DMS153 treated with DMSO at 0.1 percent for 48 hours (cell line): ENCODE data around the gene CEACAM6.
"Not testable (repeated sequence)": the region's sequence is repeated elsewhere in the genome, so short reads cannot be mapped to it uniquely, and the experiment has no call there.

Source experiments
- DNase-seq: peaks from one replicate; lab custom pipeline; 2025; ENCODE audit not compliant: unreplicated experiment; lab: John Stamatoyannopoulos, UW

CEACAM6 gene

DNA sequence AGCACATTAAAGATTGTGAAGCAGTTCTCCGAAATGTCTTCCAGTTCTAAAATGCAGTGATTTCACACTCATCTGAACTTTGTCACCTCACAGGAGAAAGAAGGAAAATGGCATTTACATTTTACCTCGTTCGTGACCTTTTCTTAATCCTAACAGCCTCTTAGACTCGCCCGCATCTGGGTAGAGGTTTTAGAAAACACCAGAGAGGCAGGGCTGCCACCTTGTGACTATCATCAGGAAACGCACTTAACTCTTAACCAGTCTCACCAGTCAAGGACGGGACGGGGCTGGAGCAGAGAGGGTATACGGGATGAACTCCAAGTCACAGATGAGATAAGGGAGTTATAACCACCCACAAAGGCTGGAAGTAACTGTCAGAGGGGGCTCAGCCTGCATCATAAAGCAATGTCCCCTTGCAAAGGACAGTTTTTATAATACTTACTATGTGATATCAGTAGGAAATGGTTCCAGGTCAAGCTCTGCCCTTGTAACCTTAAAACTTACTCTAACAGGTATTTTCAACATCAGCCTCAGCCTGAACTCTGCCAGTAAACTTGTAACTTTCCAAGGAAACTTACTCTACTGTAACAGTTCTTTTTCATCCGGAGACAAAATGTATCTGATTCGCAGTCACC is 8.6 kb upstream of the CEACAM6 start:
- peak; percentile 88 for DNase-seq

DNA sequence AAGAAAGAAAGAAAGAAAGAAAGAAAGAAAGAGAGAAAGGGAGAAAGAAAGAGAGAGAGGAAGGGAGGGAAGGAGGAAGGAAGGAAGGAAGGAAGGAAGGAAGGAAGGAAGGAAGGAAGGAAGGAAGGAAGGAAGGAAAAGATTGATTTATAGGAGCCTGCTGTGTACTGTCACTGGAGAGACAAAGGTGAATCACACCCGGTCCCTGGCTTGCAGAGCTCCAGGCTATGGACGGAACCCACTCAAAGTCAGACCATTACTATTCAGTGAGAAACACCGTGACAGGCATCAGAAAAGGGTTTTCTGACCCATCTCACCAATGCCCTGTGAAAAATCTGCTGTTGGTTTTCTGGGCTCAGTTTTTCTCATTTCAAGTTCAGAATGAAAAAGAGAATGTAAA is 7.3 kb upstream of the CEACAM6 start:
- no peak for DNase-seq

DNA sequence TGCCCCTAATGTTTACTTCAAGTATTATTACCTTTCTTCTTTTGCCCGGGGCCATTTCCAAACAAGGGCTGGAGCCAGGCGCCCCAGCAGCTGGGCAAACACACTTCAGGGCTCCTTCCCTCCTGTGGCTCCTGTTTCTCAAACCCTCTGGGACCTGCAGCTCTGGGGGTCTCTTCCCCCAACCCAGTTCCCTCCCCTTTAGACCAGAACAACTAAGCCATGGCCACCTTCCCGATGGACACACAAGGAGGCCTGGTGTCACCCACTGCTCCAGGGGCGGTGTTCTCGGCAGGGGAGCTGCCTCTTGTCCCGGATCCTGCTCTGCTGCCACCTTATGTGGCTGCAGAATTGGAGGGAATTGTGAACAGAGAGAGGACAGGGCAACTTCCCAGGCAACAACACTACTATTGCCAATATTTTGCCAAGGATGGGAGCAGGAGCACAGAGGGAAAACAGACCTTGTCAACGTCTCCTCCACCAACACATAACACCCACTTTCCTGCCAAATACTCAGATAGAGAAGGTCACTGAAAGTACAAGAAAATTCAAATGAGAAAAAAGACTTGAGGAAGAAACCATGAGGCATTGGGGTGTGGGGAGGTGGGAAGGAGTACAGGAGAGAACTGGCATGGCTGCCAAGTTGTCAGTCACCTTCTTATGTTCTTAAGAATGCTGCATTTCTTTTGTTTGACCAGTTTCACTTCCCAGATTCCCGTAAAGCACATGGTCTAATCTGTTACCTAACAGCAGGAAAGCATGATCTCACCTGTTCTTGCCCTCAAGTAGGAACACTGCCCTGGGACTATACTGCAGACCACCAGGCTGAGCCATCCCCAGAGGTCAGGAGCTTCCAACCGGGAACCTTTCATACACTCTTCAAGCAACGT is 4.8 kb upstream of the CEACAM6 start:
- DNase-seq = not testable (repeated sequence)

DNA sequence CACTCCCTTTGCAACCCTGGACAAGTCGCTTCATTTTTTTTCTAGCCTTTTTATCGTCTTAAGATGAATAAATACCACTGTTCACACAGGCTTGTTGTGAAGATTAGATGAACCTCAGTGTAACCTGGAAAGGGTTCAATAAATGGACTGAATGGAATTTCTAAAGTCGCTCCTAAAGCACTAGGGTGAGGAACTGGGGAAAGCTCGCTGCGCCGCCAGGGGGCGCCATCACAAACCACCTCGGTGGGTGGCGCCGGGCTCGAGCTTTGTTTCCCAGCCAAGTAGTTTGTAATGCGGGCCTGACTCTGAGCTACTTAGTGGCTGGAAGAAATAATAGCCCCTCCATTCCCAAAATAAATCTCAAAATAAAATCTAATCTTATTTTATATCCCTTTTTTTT is 2.2 kb upstream of the CEACAM6 start:
- DNase-seq = peak; percentile 25

DNA sequence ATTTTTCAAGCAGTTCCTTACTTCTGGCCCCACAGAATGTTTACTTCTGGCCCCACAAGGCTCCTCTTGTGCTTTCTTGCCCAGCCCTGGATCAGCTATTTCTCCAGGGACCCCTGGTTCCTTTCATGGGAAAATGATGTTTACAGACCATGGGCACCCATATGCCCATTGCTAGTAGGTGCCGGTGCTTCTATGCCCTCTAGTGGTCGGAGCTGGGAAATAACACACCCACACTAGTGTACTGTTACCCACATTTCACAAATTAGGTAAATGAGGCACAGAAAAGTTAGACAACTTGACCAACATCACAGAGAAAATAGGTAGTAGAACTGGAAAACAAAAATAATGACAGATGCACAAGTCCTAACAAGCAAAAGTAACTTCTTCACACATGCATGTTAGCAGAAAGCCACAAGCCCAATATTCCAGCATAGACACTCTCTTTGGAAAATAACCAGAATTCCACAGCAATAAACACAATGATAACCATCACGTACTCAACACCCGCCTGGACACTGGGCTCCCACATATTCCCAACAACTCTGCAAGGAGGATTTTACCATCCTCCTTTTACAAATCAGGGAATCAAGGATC is 1.3 kb upstream of the CEACAM6 start:
- peak; percentile 46 for DNase-seq

DNA sequence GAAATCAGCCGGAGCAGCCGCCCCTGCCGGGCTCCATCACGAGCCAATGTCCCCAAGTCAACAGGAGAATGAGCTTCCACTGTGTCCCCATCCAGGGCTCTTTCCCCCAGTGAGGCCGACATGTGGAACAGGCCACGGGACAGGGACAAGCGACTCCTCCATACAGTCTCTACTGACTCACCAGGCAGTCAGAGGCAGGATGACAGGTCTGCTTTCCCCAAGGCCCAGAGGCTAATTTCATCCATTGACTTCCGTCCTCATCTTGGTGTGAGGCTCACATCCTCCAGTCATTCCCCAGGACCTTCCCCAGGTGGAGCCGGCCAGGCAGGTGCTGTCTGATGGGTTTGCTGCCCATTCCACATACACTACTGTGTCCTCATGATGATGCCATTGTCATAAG is 3.5 kb downstream of the CEACAM6 start:
- no peak for DNase-seq

DNA sequence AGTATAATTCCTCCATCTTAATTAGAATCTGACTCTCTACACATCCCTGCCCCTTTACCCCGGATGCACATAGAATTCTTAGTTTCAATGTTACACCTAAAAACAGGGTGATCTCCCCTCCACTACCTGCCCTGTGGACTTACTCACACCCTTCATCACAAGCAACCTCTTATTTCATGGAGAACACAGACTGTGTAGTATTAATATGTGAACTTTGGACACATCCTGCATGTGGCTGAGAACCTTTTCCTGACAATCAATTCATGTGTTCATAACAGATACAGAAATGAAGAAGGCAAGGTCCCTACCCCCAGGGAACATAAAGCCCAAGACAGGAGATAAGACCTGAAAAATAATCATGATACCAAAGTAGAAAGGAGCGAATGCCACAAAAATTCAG is 11.8 kb downstream of the CEACAM6 start:
- DNase-seq = no peak

DNA sequence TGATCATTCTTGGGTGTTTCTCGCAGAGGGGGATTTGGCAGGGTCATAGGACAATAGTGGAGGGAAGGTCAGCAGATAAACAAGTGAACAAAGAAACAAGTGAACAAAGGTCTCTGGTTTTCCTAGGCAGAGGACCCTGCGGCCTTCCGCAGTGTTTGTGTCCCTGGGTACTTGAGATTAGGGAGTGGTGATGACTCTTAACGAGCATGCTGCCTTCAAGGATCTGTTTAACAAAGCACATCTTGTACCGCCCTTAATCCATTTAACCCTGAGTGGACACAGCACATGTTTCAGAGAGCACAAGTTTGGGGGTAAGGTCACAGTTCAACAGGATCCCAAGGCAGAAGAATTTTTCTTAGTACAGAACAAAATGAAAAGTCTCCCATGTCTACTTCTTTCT is 12.8 kb downstream of the CEACAM6 start:
- DNase-seq = not testable (repeated sequence)

DNA sequence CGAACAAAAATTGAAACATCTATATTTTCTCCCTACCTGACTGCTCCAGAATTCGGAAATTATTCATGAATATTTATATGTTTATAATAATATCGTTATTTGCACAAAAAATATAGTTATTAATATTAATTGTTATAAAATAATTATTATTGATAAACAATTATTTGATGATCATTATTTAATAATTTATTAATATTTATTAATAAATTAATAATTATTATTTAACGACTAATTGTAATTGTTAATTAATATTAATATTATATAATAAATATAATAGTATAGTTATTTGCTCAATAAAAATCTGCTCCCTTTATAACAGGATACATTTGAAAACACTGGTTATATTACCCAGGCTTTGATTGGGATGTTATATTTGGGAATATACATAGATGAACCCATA is 14.3 kb downstream of the CEACAM6 start:
- DNase-seq = no peak

DNA sequence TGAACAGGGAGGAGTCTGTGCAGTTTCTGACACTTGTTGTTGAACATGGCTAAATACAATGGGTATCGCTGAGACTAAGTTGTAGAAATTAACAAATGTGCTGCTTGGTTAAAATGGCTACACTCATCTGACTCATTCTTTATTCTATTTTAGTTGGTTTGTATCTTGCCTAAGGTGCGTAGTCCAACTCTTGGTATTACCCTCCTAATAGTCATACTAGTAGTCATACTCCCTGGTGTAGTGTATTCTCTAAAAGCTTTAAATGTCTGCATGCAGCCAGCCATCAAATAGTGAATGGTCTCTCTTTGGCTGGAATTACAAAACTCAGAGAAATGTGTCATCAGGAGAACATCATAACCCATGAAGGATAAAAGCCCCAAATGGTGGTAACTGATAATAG is 16.1 kb downstream of the CEACAM6 start:
- no peak for DNase-seq

DNA sequence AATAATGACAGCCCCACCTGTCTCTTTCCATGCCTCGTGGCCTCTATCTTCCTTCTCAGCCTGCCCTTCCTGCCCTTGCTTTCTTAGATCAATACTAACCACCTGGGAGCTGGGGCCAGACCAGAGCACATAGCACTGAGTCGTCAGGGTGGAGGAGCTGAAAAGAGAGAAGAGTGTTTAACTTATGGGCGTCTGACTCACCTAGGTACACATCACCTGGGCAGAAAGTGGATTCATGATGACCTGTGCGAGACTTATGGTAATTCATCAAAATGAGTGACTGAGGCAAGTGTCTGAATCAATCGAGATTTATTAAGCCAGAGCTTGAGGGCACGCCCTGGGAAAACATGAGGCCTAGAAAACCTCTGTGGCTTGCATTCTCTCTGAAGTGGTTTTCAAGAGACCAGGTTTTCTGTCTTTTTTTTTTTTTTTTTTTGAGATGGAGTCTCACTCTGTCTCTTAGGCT is 19.2 kb downstream of the CEACAM6 start:
- DNase-seq = peak; percentile 98

DNA sequence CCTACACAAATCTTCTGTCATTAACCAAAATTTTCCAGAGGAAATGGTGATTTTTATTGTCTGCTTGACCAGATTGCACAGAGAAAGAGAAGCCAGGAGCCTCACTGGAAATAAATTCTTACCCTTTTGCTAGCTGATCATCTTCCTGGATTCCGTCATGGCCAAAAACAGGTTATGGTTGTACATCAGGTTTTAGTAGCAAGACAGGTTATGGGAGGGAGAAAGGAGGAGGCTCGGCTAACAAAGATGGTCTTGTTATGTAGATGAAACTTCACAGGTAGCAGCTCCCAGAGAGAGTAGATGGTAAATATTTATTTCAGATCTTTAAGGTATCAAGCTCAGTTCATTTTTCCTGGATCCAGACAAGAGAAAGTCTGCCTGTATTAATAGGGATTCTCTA is 21.4 kb downstream of the CEACAM6 start:
- DNase-seq = no peak

DNA sequence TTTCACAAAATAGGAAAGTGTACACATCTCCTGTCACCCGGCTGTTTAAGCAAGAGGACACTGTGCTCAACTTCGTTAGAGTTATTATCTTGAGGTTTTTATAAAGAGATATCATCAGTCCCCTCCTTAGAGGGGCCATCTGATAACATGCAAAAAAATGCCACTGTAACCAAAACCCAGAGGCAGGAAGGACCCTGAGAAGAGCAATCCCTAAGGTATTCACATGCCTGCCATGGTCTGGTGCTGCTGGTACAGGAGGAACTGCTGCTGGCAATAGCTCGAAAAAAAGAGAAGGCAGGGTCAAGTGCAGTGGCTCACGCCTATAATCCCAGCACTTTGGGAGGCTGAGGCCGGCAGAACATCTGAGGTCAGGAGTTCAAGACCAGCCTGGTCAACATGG is 28.3 kb downstream of the CEACAM6 start:
- no peak for DNase-seq

DNA sequence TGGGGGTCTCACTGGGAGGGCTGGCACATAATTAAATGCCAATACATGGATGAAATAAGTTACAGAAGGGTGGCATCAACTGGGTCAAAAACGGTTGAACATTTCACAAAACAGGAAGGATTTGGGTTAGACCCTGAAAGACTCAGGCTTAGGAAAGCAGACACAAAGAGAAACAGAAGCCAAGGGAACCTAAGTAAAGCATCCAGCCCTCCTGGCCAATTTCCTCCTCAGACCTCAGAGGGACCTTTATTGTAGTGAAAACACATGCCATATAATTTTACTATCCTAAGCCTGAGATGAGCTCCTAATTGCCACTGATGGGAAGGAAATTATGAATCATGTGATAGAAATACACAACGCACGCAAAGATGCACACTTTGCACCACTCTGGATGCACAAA is 29.0 kb downstream of the CEACAM6 start:
- no peak for DNase-seq

DNA sequence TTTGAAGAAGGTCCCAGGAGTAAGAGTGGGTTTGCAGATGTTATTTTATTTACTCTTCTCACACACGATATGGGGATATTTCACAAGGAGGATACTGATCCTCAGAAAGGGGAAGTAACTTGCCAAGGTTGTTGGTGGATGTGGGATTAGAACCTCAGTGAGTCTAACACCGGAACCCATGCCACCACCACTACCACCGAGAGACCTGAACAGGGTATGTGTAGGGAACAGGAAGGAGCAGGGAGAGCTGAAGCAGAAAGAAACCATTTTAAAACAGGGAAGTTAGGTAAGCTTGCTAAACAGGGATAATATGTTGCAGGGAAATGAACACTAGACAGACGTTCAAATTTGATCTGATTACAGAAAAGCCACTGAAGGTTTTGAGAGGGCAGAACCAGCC is 29.4 kb downstream of the CEACAM6 start:
- no peak for DNase-seq

DNA sequence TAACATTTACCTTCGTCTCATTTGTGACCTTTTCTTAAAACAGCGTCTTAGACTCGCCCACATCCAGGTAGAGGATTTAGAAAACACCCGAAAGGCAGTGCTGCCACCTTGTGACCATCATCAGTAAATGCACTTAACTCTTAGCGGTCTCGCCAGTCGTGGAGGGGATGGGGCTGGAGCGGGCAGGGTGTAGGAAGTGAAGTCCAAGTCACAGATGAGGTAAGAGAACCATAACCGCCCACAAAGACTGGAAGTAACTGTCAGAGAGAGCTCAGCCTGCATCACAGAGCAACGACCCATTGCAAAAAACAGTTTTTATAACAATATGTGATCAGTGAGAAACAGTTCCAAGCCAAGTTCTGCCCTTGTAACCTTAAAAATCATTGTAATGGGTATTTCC is 30.3 kb downstream of the CEACAM6 start:
- DNase-seq = peak; percentile 89

DNA sequence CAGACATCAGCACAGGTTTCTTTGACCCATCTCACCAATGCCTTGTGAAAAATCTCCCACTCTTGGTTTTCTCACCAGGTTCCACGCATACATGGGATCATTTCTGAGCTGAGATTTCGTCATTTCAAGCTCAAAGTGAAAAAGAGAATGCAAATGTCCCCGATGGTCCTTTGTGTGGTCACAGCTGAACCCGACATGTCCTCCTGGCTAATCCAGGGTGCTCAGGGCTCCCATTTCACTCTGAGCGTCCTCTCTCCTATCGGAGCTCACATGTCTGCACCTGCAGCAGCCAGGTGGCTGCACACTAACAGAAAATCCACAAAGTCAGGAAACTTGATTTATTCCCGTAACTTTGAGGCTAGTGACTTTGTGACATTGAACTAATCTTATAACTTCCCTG is 31.7 kb downstream of the CEACAM6 start:
- no peak for DNase-seq

DNA sequence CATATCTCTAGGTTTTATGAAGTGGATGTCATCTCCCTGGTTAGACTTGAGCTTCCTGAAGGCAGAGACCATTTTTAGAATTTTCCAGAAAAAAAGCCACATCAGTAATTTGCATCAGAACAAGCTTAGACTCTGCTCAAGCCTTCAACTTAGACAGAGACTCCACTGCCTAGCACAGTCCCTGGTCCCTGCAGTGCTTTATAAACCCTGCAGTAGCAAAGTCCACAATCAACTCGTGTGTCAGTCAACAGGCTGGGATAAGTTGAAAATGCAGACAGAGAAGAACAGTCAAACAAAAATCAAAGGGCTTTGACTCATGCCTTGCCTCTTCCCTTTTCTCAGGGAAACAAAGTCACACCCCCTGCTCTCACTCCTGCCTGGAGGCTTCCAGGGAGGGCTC is 33.2 kb downstream of the CEACAM6 start:
- DNase-seq = not testable (repeated sequence)

DNA sequence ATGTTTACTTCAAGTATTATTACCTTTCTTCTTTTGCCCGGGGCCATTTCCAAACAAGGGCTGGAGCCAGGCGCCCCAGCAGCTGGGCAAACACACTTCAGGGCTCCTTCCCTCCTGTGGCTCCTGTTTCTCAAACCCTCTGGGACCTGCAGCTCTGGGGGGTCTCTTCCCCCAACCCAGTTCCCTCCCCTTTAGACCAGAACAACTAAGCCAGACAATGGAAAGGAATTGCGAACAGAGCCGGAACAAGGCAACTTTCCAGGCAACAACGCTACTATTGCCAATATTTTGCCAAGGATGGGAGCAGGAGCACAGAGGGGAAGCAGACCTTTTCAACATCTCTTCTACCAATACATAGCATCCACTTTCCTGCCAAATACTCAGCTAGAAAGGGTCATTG is 33.7 kb downstream of the CEACAM6 start:
- DNase-seq = peak; percentile 28

DNA sequence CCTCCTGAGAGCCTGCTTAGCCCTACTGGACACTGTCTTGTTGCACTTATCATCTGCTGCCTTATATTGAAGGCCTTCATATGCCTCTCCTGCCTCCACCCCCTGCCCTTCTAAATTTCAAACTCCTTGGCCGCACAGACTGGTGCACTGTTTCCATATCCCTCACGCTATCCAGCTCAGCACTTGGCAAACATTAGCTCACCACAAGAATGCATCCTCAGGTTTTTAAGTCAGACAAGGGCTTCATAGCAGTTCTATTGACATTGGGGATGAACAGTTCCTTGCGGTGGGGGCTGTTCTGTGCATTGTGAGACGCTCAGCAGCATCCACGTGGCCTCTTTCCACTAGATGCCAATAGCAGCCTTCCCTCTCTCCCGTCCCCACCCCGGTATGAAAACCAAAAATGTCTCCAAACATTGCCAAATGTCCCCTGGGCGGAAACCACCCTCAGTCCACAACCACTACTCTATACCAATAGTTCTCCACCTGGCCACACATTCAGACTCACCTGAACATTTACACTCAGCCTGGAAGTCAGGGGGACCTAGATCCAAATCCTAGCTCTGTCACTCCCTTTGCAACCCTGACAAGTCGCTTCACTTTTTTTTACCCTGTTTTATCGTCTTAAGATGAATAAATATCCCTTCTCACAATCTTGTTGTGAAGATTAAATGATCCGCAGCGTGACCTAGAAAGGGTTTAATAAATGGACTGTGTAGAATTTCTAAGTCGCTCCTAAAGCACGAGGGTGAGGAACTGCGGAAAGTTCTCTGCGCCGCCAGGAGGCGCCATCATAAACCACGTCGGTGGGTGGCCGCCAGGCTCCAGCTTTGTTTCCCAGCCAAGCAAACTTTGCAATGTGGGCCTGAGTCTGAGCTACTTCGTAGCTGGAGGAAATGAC is 37.4 kb downstream of the CEACAM6 start:
- DNase-seq = peak; percentile 16

DNA sequence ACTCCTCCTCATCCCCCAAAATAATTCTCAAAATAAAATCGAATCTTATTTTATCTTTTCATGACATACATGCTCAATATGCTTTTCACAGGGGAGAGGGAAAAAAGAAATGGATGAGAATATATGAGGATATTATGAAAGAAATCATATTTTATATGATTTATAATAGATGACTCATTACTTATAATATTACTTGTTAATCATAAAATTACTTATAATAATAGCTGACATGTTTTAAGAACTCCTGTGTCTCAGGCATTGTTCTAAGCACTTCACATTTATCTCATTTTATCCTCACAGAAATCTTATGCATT is 38.0 kb downstream of the CEACAM6 start:
- DNase-seq = no peak
